HUES64 (cell line): ENCODE results near the gene TDRD10.

Source experiments
- H3K27ac ChIP-seq: 2 replicates; pipeline ENCODE4 v1.7.0; 2013; ENCODE audit warnings: low read depth, low read length, inconsistent platforms
- H3K27me3 ChIP-seq: 2 replicates; pipeline ENCODE4 v1.6.1; 2013; ENCODE audit warnings: mild to moderate bottlenecking, low read length; ENCODE audit not compliant: insufficient read depth
- H3K36me3 ChIP-seq: 2 replicates; pipeline ENCODE4 v1.6.1; 2013; ENCODE audit warnings: mild to moderate bottlenecking, low read length; ENCODE audit not compliant: insufficient read depth
- H3K4me1 ChIP-seq: 2 replicates; pipeline ENCODE4 v1.6.1; 2013; ENCODE audit warnings: mild to moderate bottlenecking, low read length, moderate library complexity; ENCODE audit not compliant: insufficient read depth
- H3K4me3 ChIP-seq: 2 replicates; pipeline ENCODE4 v1.5.1; 2013; ENCODE audit warnings: mild to moderate bottlenecking, low read length, moderate library complexity
- H3K9ac ChIP-seq: 2 replicates; pipeline ENCODE4 v1.6.1; 2013; ENCODE audit warnings: mild to moderate bottlenecking, low read depth, low read length
- H3K9me3 ChIP-seq: 2 replicates; pipeline ENCODE4 v1.6.1; 2013; ENCODE audit warnings: low read depth, low read length; ENCODE audit not compliant: insufficient read depth
- WGBS: fragments of 150-250, 120-280 bp; methylation state at CpG from one replicate; pipeline ENCODE4 v1.1.7; 2013; ENCODE audit warnings: missing lambda C conversion rate; 5-methylcytosine and 5-hydroxymethylcytosine counted together

The TDRD10 gene

GRCh38 chr1:154584267-154584994, 82.4 kb downstream of the TDRD10 start:
- Histone ChIP-seq H3K27me3 (no peaks in the 10 kb centered on the region), H3K9me3 (no peaks in the 10 kb centered on the region), H3K27ac (no peak overlapping the region), H3K4me3 (no peak overlapping the region), H3K36me3 (peaks cover 98% of the 10 kb centered on the region), H3K9ac (no peak overlapping the region), H3K4me1 (no peaks in the 10 kb centered on the region)
- WGBS: 95% methylated on average over 9 of the region's 9 CpGs

- Histone ChIP-seq H3K4me1 (no peaks in the 10 kb centered on the region), H3K36me3 (peaks cover 98% of the 10 kb centered on the region), H3K4me3 (no peak overlapping the region), H3K27me3 (no peaks in the 10 kb centered on the region), H3K27ac (no peak overlapping the region), H3K9ac (no peak overlapping the region), H3K9me3 (no peaks in the 10 kb centered on the region)
- 92% methylated on average over 10 of the region's 10 CpGs for WGBS
Measured at GRCh38 chr1:154586231-154586630, 84.2 kb downstream of the TDRD10 start.

GRCh38 chr1:154586641-154587040, 84.6 kb downstream of the TDRD10 start:
- WGBS: 94% methylated on average over 6 of the region's 6 CpGs
- H3K27me3 ChIP-seq: no peaks in the 10 kb centered on the region
- no peaks in the 10 kb centered on the region for H3K4me1 ChIP-seq
- peaks cover 100% of the 10 kb centered on the region for H3K36me3 ChIP-seq
- H3K9me3 ChIP-seq: no peaks in the 10 kb centered on the region
- no peak overlapping the region for H3K27ac ChIP-seq
- no peak overlapping the region for H3K9ac ChIP-seq
- H3K4me3 ChIP-seq: no peak overlapping the region

- no peak overlapping the region for H3K27ac ChIP-seq
- 94% methylated on average over 9 of the region's 10 CpGs for WGBS
Measured at GRCh38 chr1:154589780-154590179, 87.8 kb downstream of the TDRD10 start.

GRCh38 chr1:154590756-154591155, 88.7 kb downstream of the TDRD10 start:
- no peak overlapping the region for H3K9ac ChIP-seq
- H3K4me1 ChIP-seq: no peaks in the 10 kb centered on the region
- H3K4me3 ChIP-seq: no peak overlapping the region
- no peak overlapping the region for H3K27ac ChIP-seq
- no peaks in the 10 kb centered on the region for H3K9me3 ChIP-seq
- WGBS: 100% methylated on average over 2 of the region's 5 CpGs
- peaks cover 100% of the 10 kb centered on the region for H3K36me3 ChIP-seq
- no peaks in the 10 kb centered on the region for H3K27me3 ChIP-seq

More at GRCh38 chr1:154589780-154590179, 87.8 kb downstream of the TDRD10 start:
- Histone ChIP-seq H3K27me3 (no peaks in the 10 kb centered on the region), H3K4me3 (no peak overlapping the region), H3K9me3 (no peaks in the 10 kb centered on the region), H3K36me3 (peaks cover 100% of the 10 kb centered on the region), H3K4me1 (no peaks in the 10 kb centered on the region), H3K9ac (no peak overlapping the region)

- H3K9ac ChIP-seq: no peak overlapping the region
- WGBS: 90% methylated on average over 7 of the region's 7 CpGs
- no peak overlapping the region for H3K27ac ChIP-seq
- H3K4me1 ChIP-seq: no peaks in the 10 kb centered on the region
- peaks cover 100% of the 10 kb centered on the region for H3K36me3 ChIP-seq
- H3K27me3 ChIP-seq: no peaks in the 10 kb centered on the region
- no peaks in the 10 kb centered on the region for H3K9me3 ChIP-seq
- no peak overlapping the region for H3K4me3 ChIP-seq
Measured at GRCh38 chr1:154591206-154591605, 89.2 kb downstream of the TDRD10 start.

- no peak overlapping the region for H3K9ac ChIP-seq
- H3K36me3 ChIP-seq: peaks cover 100% of the 10 kb centered on the region
- H3K27ac ChIP-seq: no peak overlapping the region
- no peak overlapping the region for H3K4me3 ChIP-seq
- H3K27me3 ChIP-seq: no peaks in the 10 kb centered on the region
- no peaks in the 10 kb centered on the region for H3K4me1 ChIP-seq
- H3K9me3 ChIP-seq: no peaks in the 10 kb centered on the region
Measured at GRCh38 chr1:154593390-154593789, 91.4 kb downstream of the TDRD10 start.

- peaks cover 100% of the 10 kb centered on the region for H3K36me3 ChIP-seq
- H3K9me3 ChIP-seq: no peaks in the 10 kb centered on the region
- no peaks in the 10 kb centered on the region for H3K27me3 ChIP-seq
- H3K9ac ChIP-seq: no peak overlapping the region
- H3K4me1 ChIP-seq: no peaks in the 10 kb centered on the region
- no peak overlapping the region for H3K27ac ChIP-seq
- H3K4me3 ChIP-seq: no peak overlapping the region
- WGBS: 93% methylated on average over 6 of the region's 7 CpGs
Measured at GRCh38 chr1:154594811-154595210, 92.8 kb downstream of the TDRD10 start.

GRCh38 chr1:154595621-154596020, 93.6 kb downstream of the TDRD10 start:
- H3K9me3 ChIP-seq: no peaks in the 10 kb centered on the region
- H3K4me3 ChIP-seq: no peak overlapping the region
- H3K27ac ChIP-seq: no peak overlapping the region
- WGBS: 100% methylated on average over 1 of the region's 1 CpG
- peaks cover 96% of the 10 kb centered on the region for H3K36me3 ChIP-seq
- H3K9ac ChIP-seq: no peak overlapping the region
- H3K4me1 ChIP-seq: no peaks in the 10 kb centered on the region
- H3K27me3 ChIP-seq: no peaks in the 10 kb centered on the region
